Choroid plexus epithelial cell (primary cell): ENCODE results near the gene EWSR1.
"Not testable (repeated sequence)": the region's sequence is repeated elsewhere in the genome, so short reads cannot be mapped to it uniquely, and the experiment has no call there.

Experiments
- DNase-seq: peaks from one replicate; pipeline ENCODE4 v3.0.0-alpha.2; 2010; ENCODE audit warnings: low read depth
- H3K4me3 ChIP-seq: 2 replicates; pipeline ENCODE4 v1.5.1; 2011; ENCODE audit warnings: low read depth, mild to moderate bottlenecking, control low read depth, low read length, moderate library complexity
- TF ChIP-seq, protein P1 (sequence below): conservative IDR thresholded peaks from 2 replicates; pipeline ENCODE4 v1.5.1; 2011; ENCODE audit warnings: low read depth, mild to moderate bottlenecking, control low read depth, inconsistent platforms, low read length, moderate library complexity

EWSR1 gene, protein sequence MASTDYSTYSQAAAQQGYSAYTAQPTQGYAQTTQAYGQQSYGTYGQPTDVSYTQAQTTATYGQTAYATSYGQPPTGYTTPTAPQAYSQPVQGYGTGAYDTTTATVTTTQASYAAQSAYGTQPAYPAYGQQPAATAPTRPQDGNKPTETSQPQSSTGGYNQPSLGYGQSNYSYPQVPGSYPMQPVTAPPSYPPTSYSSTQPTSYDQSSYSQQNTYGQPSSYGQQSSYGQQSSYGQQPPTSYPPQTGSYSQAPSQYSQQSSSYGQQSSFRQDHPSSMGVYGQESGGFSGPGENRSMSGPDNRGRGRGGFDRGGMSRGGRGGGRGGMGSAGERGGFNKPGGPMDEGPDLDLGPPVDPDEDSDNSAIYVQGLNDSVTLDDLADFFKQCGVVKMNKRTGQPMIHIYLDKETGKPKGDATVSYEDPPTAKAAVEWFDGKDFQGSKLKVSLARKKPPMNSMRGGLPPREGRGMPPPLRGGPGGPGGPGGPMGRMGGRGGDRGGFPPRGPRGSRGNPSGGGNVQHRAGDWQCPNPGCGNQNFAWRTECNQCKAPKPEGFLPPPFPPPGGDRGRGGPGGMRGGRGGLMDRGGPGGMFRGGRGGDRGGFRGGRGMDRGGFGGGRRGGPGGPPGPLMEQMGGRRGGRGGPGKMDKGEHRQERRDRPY

DNA sequence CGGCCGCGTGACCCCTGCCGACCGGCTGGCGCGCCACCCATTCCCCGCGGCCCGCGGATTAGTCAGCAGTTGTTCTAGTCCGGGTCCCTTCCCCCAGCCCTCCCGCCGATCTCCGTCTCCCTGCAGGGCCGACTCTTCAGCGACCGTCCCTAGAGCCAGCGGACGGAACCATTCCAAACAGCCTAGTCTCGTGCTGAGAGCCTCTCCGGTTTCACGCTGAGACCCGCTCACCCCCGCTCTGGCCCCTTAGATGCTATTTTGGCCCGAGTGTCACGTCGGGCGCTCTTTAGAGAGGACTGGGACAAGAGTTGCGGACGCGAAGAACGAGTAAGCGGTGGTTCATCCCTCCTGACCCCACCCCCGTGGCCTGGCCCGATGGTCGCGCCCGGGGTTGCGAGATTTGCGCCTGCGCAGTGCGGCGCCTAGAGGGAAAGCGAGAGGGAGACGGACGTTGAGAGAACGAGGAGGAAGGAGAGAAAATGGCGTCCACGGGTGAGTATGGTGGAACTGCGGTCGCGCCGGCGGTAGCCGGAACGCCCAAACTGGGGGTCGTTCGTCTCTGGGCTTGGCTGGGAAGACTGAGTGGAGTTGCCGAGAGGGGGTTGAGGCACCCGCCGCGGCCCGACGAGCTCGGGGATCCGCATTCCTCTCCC is at the start of gene EWSR1, which contains the start of gene RHBDD3:
Gene EWSR1, plus strand, starts transcription at position 411 of the 653 bp plus-strand sequence. Its CDS starts 69 bp downstream, at position 480.
Gene RHBDD3, minus strand, starts transcription at position 124 of the 653 bp plus-strand sequence. CDS start 2,355 bp downstream, outside the sequence.
- peak; percentile 99 for DNase-seq
- TF ChIP-seq, protein P1, sequence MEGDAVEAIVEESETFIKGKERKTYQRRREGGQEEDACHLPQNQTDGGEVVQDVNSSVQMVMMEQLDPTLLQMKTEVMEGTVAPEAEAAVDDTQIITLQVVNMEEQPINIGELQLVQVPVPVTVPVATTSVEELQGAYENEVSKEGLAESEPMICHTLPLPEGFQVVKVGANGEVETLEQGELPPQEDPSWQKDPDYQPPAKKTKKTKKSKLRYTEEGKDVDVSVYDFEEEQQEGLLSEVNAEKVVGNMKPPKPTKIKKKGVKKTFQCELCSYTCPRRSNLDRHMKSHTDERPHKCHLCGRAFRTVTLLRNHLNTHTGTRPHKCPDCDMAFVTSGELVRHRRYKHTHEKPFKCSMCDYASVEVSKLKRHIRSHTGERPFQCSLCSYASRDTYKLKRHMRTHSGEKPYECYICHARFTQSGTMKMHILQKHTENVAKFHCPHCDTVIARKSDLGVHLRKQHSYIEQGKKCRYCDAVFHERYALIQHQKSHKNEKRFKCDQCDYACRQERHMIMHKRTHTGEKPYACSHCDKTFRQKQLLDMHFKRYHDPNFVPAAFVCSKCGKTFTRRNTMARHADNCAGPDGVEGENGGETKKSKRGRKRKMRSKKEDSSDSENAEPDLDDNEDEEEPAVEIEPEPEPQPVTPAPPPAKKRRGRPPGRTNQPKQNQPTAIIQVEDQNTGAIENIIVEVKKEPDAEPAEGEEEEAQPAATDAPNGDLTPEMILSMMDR = no peak
- H3K4me3 ChIP-seq = peak within 1 kb of the TSS; percentile 90

DNA sequence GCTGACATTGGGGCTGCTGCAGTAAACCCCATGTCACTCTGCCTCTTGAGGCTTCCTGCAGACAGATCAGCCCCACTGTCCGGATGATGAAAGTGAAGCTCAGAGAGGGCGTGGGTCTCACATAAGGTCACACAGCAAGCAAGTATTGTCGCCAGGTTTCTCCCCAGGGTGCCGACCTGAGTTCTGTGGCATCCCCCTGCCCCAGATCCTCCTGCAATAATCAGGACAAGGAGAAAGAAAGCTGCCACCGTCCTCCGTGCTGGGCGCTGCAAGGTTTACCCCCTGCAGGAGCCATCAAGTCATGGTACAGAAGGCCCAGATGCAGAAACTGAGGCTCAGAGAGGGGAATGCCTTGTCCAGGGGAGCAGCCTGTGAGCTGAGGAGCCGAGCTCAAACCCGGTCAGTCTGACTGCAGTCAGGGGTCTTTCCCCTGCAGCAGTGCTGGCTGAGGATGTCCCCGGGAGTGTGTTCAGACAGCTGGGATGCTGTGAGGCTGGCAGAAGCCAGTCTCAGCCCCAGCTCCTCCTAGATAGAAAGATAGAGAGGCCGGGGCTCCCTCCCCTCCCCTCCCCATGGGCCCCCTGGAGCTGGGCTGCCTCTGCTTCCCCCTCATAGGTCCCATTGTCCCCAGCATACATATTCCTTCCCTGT is 49.2 kb upstream of the EWSR1 start:
- TF ChIP-seq, protein P1 = no peak
- DNase-seq = no peak
- no peak overlapping the region for H3K4me3 ChIP-seq

DNA sequence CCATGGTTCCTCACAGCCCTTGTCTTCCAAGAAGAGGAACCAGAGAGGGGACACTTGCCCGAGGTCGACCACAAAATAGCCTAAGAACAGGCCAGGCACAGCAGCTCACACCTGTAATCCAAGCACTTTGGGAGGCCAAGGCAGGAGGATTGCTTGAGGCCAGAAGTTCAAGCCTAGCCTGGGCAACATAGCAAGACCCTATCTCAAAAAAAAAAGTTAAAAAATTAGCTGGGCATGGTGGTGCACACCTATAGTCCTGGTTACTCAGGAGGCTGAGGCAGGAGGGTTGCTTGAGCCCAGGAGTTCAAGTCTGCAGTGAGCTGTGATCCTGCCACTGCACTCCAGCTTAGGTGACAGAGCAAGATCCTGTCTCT is 48.7 kb upstream of the EWSR1 start:
- H3K4me3 ChIP-seq = not testable (repeated sequence)

DNA sequence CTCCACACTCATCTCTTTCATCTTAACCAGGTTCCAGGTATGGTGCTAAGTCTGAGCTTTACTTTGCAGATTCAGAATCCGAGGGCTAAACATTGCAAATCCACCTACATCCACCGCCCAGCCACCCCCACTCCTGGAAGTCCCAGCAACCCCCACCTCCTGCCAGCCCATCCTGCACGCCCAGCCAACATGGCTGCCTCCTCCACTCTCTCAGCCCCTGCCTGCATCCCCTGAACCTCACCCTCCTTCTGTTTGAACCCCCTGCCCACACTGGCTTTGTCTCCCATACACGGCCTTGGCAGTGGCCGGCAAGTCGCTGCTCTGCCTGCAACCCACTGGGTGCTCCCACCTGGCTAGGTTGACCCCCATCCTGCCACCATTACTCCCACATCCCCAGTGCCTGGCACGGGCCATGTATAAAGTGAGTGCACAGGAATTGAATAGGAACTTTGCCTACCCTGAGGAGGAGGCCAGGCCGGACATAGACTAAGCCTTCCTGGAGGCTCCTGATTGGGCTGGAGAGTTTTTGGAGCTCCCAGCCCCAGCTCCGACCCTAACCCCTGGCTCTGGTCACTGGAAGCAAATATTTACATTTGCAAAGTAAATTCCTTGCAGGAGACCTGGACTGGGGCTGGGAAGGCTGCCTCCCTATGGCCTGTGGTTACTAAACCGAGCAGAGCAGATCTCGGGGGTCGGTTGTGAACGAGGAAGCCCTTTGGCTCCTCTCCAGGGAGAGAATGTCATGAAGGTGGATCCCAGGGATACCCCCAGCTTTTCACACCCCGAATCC is 48.0 kb upstream of the EWSR1 start:
- no peak for DNase-seq
- TF ChIP-seq, protein P1 = no peak
- H3K4me3 ChIP-seq = no peak overlapping the region

More for the DNA sequence above, 48.7 kb upstream of the EWSR1 start:
- not testable (repeated sequence) for DNase-seq

DNA sequence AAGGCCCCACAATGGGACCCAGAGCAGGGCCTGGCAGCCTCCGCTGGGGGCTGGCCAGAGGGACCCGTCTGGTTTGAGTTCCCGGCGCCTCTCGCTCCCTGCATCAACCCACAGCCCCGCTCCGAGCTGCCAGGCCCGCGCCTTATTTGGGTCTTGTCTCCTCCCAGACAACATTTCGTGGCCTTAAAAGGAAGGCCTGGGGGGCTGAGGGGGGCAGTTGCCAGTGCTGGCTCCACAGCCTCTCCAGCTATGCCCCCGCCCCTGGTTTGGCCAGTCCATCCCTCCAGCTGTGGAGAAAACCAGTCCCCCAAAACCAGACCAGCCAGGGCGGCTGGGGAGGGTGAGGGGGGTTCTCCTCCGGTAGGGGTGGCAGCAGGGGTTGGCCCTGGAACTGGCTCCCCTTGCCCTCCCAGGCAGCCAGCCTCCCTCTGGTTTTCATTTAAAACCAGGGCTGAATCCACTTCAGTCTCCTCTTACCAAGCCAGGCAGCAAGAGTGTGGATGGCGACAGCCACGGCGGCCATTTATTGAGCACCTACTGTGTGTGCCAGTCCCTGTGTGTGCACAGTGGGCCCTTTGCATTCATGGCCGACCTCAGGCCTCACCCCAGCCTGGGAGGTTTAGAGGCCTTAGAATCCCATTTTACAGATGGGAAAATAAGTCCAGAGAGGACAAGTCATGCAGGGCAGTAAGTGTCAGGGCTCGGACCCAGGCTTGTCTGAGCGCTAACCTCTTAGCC is 43.8 kb upstream of the EWSR1 start:
- TF ChIP-seq, protein P1 = no peak
- no peak overlapping the region for H3K4me3 ChIP-seq
- no peak for DNase-seq

DNA sequence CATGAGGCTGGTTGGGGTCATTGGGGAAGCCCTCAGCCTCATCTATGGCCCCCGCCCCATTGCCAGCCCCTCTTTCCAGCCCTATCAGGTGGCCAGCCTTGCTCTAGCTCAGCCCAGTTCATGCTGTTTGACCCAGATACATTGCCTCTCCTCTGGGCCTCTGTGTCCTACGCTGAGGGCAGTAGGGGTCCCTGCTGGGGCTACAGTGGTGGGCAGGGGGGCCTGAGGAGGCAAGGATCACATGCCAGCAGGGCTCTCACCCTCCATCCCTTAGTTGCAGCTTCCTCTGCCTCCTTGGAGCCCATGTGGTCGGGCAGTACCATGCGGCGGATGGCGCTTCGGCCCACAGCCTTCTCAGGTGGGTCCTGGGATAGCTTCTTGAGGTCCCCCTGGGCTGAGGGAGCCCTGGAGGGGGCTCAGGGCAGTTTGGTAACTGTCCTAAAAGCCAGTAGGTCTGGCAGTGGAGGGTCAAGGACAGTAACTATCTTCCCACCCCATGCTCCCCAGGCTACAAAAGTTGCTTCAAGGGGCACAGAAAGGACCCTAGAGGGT is 43.1 kb upstream of the EWSR1 start:
- DNase-seq = no peak
- H3K4me3 ChIP-seq = no peak overlapping the region
- TF ChIP-seq, protein P1 = no peak
